Activated naive CD4-positive, alpha-beta T cell treated with anti-CD3 and anti-CD28 coated beads, Interleukin-2, amount 10 ng/mL, durations not matched to agents 5 hours and 36 hours (primary cell): ENCODE measurements around the gene KRT34. TPM values are rescaled to one million over a fixed set of nuclear protein-coding genes. Genes with fewer than 3 reads are reported as not detected.

Source experiments
- total RNA-seq, 2 experiments: library from RNA; stranded (reverse); gene quantifications; one replicate each; pipeline ENCODE4 v1.2.3, GENCODE V29; 2021

Gene KRT34
- total RNA-seq: not detected

GRCh38 chr17:41381943-41382342 lies at the start of gene KRT34:
TSS of gene KRT34 (minus strand) at chr17:41382306. CDS start at chr17:41382246, 60 bp downstream.

GRCh38 chr17:41424111-41424635 lies 42.1 kb upstream of the KRT34 start, which contains the start of gene KRT37:
TSS of gene KRT37 (minus strand) at chr17:41424585. CDS start at chr17:41424523, 62 bp downstream.

GRCh38 chr17:41396996-41397660 lies 15.0 kb upstream of the KRT34 start, which contains the start of gene KRT31:
TSS of gene KRT31 (minus strand) at chr17:41397608. CDS start at chr17:41397539, 69 bp downstream.

GRCh38 chr17:41369713-41370112 lies 12.4 kb downstream of the KRT34 start, which contains the start of gene KRT33B:
TSS of gene KRT33B (minus strand) at chr17:41369813. CDS start at chr17:41369750, 63 bp downstream.

GRCh38 chr17:41350381-41350878 lies 31.7 kb downstream of the KRT34 start, which contains the start of gene KRT33A:
TSS of gene KRT33A (minus strand) at chr17:41350828. CDS start at chr17:41350767, 61 bp downstream.

Other genes with a start within 250 kb of the KRT34 start
- gene KRTAP4-6, start 241.8 kb downstream of the KRT34 start, total RNA-seq: not detected
- not detected for gene KRTAP4-5, start 232.5 kb downstream of the KRT34 start, total RNA-seq
- not detected for gene KRTAP4-4, start 221.6 kb downstream of the KRT34 start, total RNA-seq
- not detected for gene KRTAP4-3, start 214.1 kb downstream of the KRT34 start, total RNA-seq
- gene KRTAP4-2, start 204.1 kb downstream of the KRT34 start, total RNA-seq: not detected
- not detected for gene KRTAP4-1, start 197.4 kb downstream of the KRT34 start, total RNA-seq
- gene KRTAP9-1, start 192.4 kb downstream of the KRT34 start, total RNA-seq: not detected
- gene KRTAP9-2, start 155.7 kb downstream of the KRT34 start, total RNA-seq: not detected
- gene KRTAP9-3, start 149.9 kb downstream of the KRT34 start, total RNA-seq: not detected
- gene KRTAP9-8, start 144.3 kb downstream of the KRT34 start, total RNA-seq: not detected
- not detected for gene KRTAP9-4, start 132.6 kb downstream of the KRT34 start, total RNA-seq
- gene KRTAP9-9, start 126.9 kb downstream of the KRT34 start, total RNA-seq: not detected
- gene KRTAP9-6, start 116.9 kb downstream of the KRT34 start, total RNA-seq: not detected
- gene KRTAP9-7, start 106.6 kb downstream of the KRT34 start, total RNA-seq: not detected
- under 1 TPM in 1 of 2 experiments, not detected in 1; 0.20 TPM for gene KRTAP29-1, start 79.5 kb downstream of the KRT34 start, total RNA-seq
- under 1 TPM in 1 of 2 experiments, not detected in 1; 0.14 TPM for gene KRTAP16-1, start 73.0 kb downstream of the KRT34 start, total RNA-seq
- not detected for gene KRTAP17-1, start 66.6 kb downstream of the KRT34 start, total RNA-seq
- gene KRT33A, start 31.5 kb downstream of the KRT34 start, total RNA-seq: not detected
- gene KRT33B, start 12.5 kb downstream of the KRT34 start, total RNA-seq: not detected
- gene KRT31, start 15.3 kb upstream of the KRT34 start, total RNA-seq: not detected
- not detected for gene KRT37, start 42.3 kb upstream of the KRT34 start, total RNA-seq
- gene KRT38, start 58.7 kb upstream of the KRT34 start, total RNA-seq: not detected
- not detected for gene KRT32, start 85.1 kb upstream of the KRT34 start, total RNA-seq
- not detected for gene KRT35, start 98.8 kb upstream of the KRT34 start, total RNA-seq
- not detected for gene KRT36, start 107.6 kb upstream of the KRT34 start, total RNA-seq
- not detected for gene KRT13, start 123.3 kb upstream of the KRT34 start, total RNA-seq
- gene KRT15, start 136.6 kb upstream of the KRT34 start, total RNA-seq: not detected
- gene KRT19, start 146.0 kb upstream of the KRT34 start, total RNA-seq: not detected
- gene KRT9, start 189.8 kb upstream of the KRT34 start, total RNA-seq: not detected
- not detected for gene KRT14, start 204.6 kb upstream of the KRT34 start, total RNA-seq
- not detected for gene KRT16, start 230.5 kb upstream of the KRT34 start, total RNA-seq
- gene KRT17, start 242.3 kb upstream of the KRT34 start, total RNA-seq: not detected